ENCODE results near the gene GGTA1. TPM values are rescaled to one million over a fixed set of nuclear protein-coding genes. Genes with fewer than 3 reads are reported as not detected.

The GGTA1 gene
- total and polyA plus RNA-seq, 2 of the 8 experiments (the other 6 are each of a cell fraction or from before 2014, with no cell fraction given), result not detected

GRCh38 chr9:121476156-121476555 lies 23.5 kb downstream of the GGTA1 start:
- no peaks in the 10 kb centered on the region for H3K27me3 ChIP-seq (replicated peaks in 1 of 4; ENCODE audit: control insufficient read depth in 3 of 4, extremely low read depth in 1 of 4, insufficient read depth in 3 of 4, low read length in 3 of 4)
- H3K14ac ChIP-seq (ENCODE audit: insufficient read length), result no peak overlapping the region
- no peaks in the 10 kb centered on the region for H3K9me3 ChIP-seq (ENCODE audit: insufficient read depth in 2 of 2, low read depth in 1 of 2, low read length in 1 of 2)
- H2BK15ac ChIP-seq (ENCODE audit: low read length), result no peak overlapping the region
- no peak overlapping the region for H2BK120ac ChIP-seq (replicated peaks; ENCODE audit: low read depth, low read length)
- H2BK12ac ChIP-seq (ENCODE audit: low read depth, low read length), result no peak overlapping the region
- no peak overlapping the region for H4K5ac ChIP-seq (ENCODE audit: insufficient read length, low read depth, low read length)
- WGBS, 2 experiments (ENCODE audit: extremely low coverage in 1 of 2, insufficient coverage in 1 of 2, insufficient read length in 1 of 2, insufficient replicate concordance in 2 of 2, low coverage in 1 of 2, low lambda C conversion rate in 2 of 2, missing lambda C conversion rate in 1 of 2), result 81% methylated on average over 5 of the region's 5 CpGs; no CpG with 5 or more reads in 1 of the 2 experiments
- CTCF ChIA-PET (ENCODE audit: partially characterized antibody), result interaction anchor here (0.9 to 1.7 kb wide), 4 partner anchors 13 to 36 kb away, joined by 3 to 9 read pairs (median 4); no protein-coding TSS in a partner anchor
- H4K20me1 ChIP-seq (replicated peaks in 1 of 2; ENCODE audit: control insufficient read depth in 1 of 2, insufficient read depth in 2 of 2, low read length in 2 of 2), result no peaks in the 10 kb centered on the region
- H3K4me2 ChIP-seq (ENCODE audit: insufficient read depth in 1 of 2, low read depth in 2 of 2, low read length in 2 of 2), result no peak overlapping the region
- 0 out of 2 replicates have a peak, but pooled peaks cover 2% of the 10 kb centered on the region for H3K79me1 ChIP-seq (ENCODE audit: low read depth, low read length)
- H2AK5ac ChIP-seq (ENCODE audit: low read depth, low read length), result no peak overlapping the region
- no peak overlapping the region for H3K27ac ChIP-seq (ENCODE audit: low read depth, low read length)
- no peak overlapping the region for H2AFZ ChIP-seq (ENCODE audit: low read length)
- no peak overlapping the region for H3K18ac ChIP-seq (ENCODE audit: extremely low read depth, low read length)
- no peaks in the 10 kb centered on the region for H3K36me3 ChIP-seq (ENCODE audit: control insufficient read depth in 2 of 4, insufficient read depth in 4 of 4, low read length in 3 of 4)
- H3K23ac ChIP-seq (ENCODE audit: insufficient read length), result no peak overlapping the region
- no peak overlapping the region for H2BK20ac ChIP-seq (ENCODE audit: low read length)
- no peak for DNase-seq (ENCODE audit: low read depth in 1 of 2, low spot score in 2 of 2)
- peaks cover 4 to 12% (median 5%) of the 10 kb centered on the region in 4 experiments; a peak in 6 of 7 replicates for H3K4me1 ChIP-seq (replicated peaks in 1 of 4; ENCODE audit: control insufficient read depth in 3 of 4, insufficient read depth in 4 of 4, low read length in 3 of 4)
- H2BK5ac ChIP-seq (ENCODE audit: low read depth, low read length), result no peak overlapping the region
- H4K8ac ChIP-seq (ENCODE audit: extremely low read depth, insufficient read depth, low read length), result no peak overlapping the region
- no peak overlapping the region for H3K56ac ChIP-seq (replicated peaks; ENCODE audit: insufficient read length, low read depth, low read length)
- H3K79me2 ChIP-seq (ENCODE audit: control insufficient read depth in 1 of 2, insufficient read depth in 2 of 2, low read length in 2 of 2), result no peaks in the 10 kb centered on the region
- no peak overlapping the region for H4K91ac ChIP-seq (replicated peaks; ENCODE audit: insufficient read length, low read length)
- POLR2A ChIA-PET (ENCODE audit: partially characterized antibody), result no interaction called here
- H3K4ac ChIP-seq (replicated peaks; ENCODE audit: insufficient read length, low read depth, low read length), result no peak overlapping the region
- H3K4me3 ChIP-seq (ENCODE audit: extremely low read depth in 1 of 4, insufficient read depth in 2 of 4, low read depth in 3 of 4, low read length in 4 of 4), result no peak overlapping the region
- FAIRE-seq, result no peak
- H3K23me2 ChIP-seq (ENCODE audit: low read depth, low read length), result no peaks in the 10 kb centered on the region
- H3K9ac ChIP-seq (replicated peaks in 1 of 4; ENCODE audit: extremely low read depth in 1 of 4, low read depth in 3 of 4, low read length in 3 of 4), result no peak overlapping the region
- TF ChIP-seq ASH2L (IDR thresholded peaks at IDR 0.05; ENCODE audit: low read length) (no peak), NRF1 (IDR thresholded peaks at IDR 0.05; ENCODE audit: low read depth, low read length) (no peak), SP2 (IDR thresholded peaks at IDR 0.05; ENCODE audit: low read length) (no peak), ZNF274 (IDR thresholded peaks at IDR 0.05; ENCODE audit: borderline replicate concordance, extremely low read depth, low read length) (no peak), SP1 (IDR thresholded peaks at IDR 0.05; ENCODE audit: low read depth, low read length) (no peak), NANOG (IDR thresholded peaks at IDR 0.05; ENCODE audit: insufficient read depth, low read depth, low read length, poor library complexity, severe bottlenecking) (no peak), SRF (IDR thresholded peaks at IDR 0.05; ENCODE audit: low read depth, low read length) (no peak), EP300 (IDR thresholded peaks at IDR 0.05; ENCODE audit: borderline replicate concordance in 1 of 2, low read depth in 2 of 2, low read length in 2 of 2) (no peak), SIN3A (conservative IDR thresholded peaks at IDR 0.05 in 1 of 2, IDR thresholded peaks at IDR 0.05 in 1 of 2; ENCODE audit: low read depth in 1 of 2, low read length in 2 of 2) (no peak)

Measured in H1 (cell line).